GM23248 (cell line): ENCODE data around the gene PPP1R3F.

Experiments used
- EZH2 ChIP-seq: fragments of 200-600 bp; sonication (generic); IDR thresholded peaks from 2 replicates; pipeline ENCODE4 v1.6.1; 2018; ENCODE audit warnings: antibody characterized with exemption, mild to moderate bottlenecking; ENCODE audit not compliant: insufficient read depth, poor library complexity, severe bottlenecking
- EZH2phosphoT487 ChIP-seq: fragments of 200-600 bp; sonication (generic); IDR thresholded peaks from 2 replicates; pipeline ENCODE4 v1.6.1; 2018; ENCODE audit warnings: antibody characterized with exemption, moderate library complexity, mild to moderate bottlenecking, low read depth; ENCODE audit not compliant: insufficient read depth

DNA sequence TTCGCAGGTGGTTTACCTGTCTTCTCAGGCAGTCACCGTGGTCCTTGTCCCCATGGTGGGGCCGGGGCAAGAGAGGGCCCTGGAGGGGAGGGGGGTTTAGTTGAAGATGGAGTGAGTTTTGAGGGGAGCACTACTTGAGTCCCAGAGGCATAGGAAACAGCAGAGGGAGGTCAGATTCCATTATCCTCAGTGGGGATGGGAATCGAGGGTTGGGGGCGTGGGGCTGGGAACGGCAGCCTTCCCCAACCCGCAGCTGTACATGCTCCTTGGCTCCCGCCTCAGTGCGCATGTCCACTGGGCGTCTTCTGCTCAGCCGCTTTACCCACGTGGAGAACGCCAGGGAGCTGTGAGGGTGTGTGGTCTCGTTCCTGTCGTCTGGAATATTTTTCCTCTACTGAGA lies 33.8 kb downstream of the PPP1R3F start, which contains the start of gene GAGE10:
- no peak for TF ChIP-seq EZH2phosphoT487
- TF ChIP-seq EZH2: no peak
